ENCODE data around the gene PRKAR2A.
"Not testable (repeated sequence)": the region's sequence is repeated elsewhere in the genome, so short reads cannot be mapped to it uniquely, and the experiment has no call there.

Gene PRKAR2A

GRCh38 chr3:48776854-48777253 lies 70.8 kb downstream of the PRKAR2A start:
- DNase-seq (ENCODE audit: low spot score): no peak

GRCh38 chr3:48770192-48770502 lies 77.5 kb downstream of the PRKAR2A start:
- no peak for DNase-seq (ENCODE audit: low spot score)

- peak; percentile 19 for DNase-seq (ENCODE audit: low spot score)
Observed at GRCh38 chr3:48765376-48765775, 82.3 kb downstream of the PRKAR2A start.

GRCh38 chr3:48762816-48763215 lies 84.9 kb downstream of the PRKAR2A start:
- DNase-seq (ENCODE audit: low spot score): no peak

- DNase-seq (ENCODE audit: low spot score): not testable (repeated sequence)
Observed at GRCh38 chr3:48759991-48760540, 87.6 kb downstream of the PRKAR2A start.

GRCh38 chr3:48759531-48759930 lies 88.1 kb downstream of the PRKAR2A start:
- DNase-seq (ENCODE audit: low spot score): not testable (repeated sequence)

GRCh38 chr3:48759071-48759470 lies 88.6 kb downstream of the PRKAR2A start:
- DNase-seq (ENCODE audit: low spot score): no peak

- no peak for DNase-seq (ENCODE audit: low spot score)
Observed at GRCh38 chr3:48756640-48757039, 91.0 kb downstream of the PRKAR2A start.

GRCh38 chr3:48750856-48751255 lies 96.8 kb downstream of the PRKAR2A start:
- DNase-seq (ENCODE audit: low spot score): no peak

GRCh38 chr3:48748754-48749153 lies 98.9 kb downstream of the PRKAR2A start:
- no peak for DNase-seq (ENCODE audit: low spot score)

GRCh38 chr3:48747706-48748105 lies 100.0 kb downstream of the PRKAR2A start:
- no peak for DNase-seq (ENCODE audit: low spot score)

- no peak for DNase-seq (ENCODE audit: low spot score)
Observed at GRCh38 chr3:48747015-48747615, 100.6 kb downstream of the PRKAR2A start.

- no peak for DNase-seq (ENCODE audit: low spot score)
Observed at GRCh38 chr3:48743773-48744172, 103.9 kb downstream of the PRKAR2A start.

GRCh38 chr3:48741226-48741625 lies 106.4 kb downstream of the PRKAR2A start:
- DNase-seq (ENCODE audit: low spot score): not testable (repeated sequence)

- peak; percentile 95 for DNase-seq (ENCODE audit: low spot score)
Observed at GRCh38 chr3:48739955-48740823, 107.5 kb downstream of the PRKAR2A start.

- no peak for DNase-seq (ENCODE audit: low spot score)
Observed at GRCh38 chr3:48739617-48739954, 108.1 kb downstream of the PRKAR2A start.

GRCh38 chr3:48738926-48739616 lies 108.6 kb downstream of the PRKAR2A start:
- no peak for DNase-seq (ENCODE audit: low spot score)

- no peak for DNase-seq (ENCODE audit: low spot score)
Observed at GRCh38 chr3:48738144-48738536, 109.5 kb downstream of the PRKAR2A start.

GRCh38 chr3:48735075-48735767 lies 112.5 kb downstream of the PRKAR2A start:
- not testable (repeated sequence) for DNase-seq (ENCODE audit: low spot score)

- DNase-seq (ENCODE audit: low spot score): not testable (repeated sequence)
Observed at GRCh38 chr3:48734541-48734940, 113.1 kb downstream of the PRKAR2A start.

- DNase-seq (ENCODE audit: low spot score): not testable (repeated sequence)
Observed at GRCh38 chr3:48733752-48734518, 113.7 kb downstream of the PRKAR2A start.
